HL-60 (cell line): ENCODE data around the gene CFAP161.

ENCODE experiments used
- CTCF ChIP-seq: IDR thresholded peaks from one replicate; pipeline ENCODE4 v1.5.1; 2011; ENCODE audit warnings: low read length, control low read depth, inconsistent platforms; ENCODE audit not compliant: insufficient read depth
- POLR2AphosphoS5 ChIP-seq: IDR thresholded peaks from 2 replicates; pipeline ENCODE4 v1.6.1; 2012; ENCODE audit warnings: low read depth
- TF ChIP-seq, protein P1 (sequence below): IDR thresholded peaks from 2 replicates; pipeline ENCODE4 v1.6.1; 2012; ENCODE audit warnings: low read depth; ENCODE audit not compliant: insufficient replicate concordance

- TF ChIP-seq CTCF = no peak
- no peak for TF ChIP-seq POLR2AphosphoS5
- TF ChIP-seq, protein P1, sequence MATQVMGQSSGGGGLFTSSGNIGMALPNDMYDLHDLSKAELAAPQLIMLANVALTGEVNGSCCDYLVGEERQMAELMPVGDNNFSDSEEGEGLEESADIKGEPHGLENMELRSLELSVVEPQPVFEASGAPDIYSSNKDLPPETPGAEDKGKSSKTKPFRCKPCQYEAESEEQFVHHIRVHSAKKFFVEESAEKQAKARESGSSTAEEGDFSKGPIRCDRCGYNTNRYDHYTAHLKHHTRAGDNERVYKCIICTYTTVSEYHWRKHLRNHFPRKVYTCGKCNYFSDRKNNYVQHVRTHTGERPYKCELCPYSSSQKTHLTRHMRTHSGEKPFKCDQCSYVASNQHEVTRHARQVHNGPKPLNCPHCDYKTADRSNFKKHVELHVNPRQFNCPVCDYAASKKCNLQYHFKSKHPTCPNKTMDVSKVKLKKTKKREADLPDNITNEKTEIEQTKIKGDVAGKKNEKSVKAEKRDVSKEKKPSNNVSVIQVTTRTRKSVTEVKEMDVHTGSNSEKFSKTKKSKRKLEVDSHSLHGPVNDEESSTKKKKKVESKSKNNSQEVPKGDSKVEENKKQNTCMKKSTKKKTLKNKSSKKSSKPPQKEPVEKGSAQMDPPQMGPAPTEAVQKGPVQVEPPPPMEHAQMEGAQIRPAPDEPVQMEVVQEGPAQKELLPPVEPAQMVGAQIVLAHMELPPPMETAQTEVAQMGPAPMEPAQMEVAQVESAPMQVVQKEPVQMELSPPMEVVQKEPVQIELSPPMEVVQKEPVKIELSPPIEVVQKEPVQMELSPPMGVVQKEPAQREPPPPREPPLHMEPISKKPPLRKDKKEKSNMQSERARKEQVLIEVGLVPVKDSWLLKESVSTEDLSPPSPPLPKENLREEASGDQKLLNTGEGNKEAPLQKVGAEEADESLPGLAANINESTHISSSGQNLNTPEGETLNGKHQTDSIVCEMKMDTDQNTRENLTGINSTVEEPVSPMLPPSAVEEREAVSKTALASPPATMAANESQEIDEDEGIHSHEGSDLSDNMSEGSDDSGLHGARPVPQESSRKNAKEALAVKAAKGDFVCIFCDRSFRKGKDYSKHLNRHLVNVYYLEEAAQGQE = no peak
Measured at GRCh38 chr15:81095690-81096365, 38.2 kb upstream of the CFAP161 start.
